SJCRH30 (cell line): Measurements from ENCODE around the gene TUBA1A. TPM values are rescaled to one million over a fixed set of nuclear protein-coding genes. Genes with fewer than 3 reads are reported as not detected.
A peak's percentile ranks its signal among the peaks of the same experiment; 100 is the strongest.

Source experiments
- DNase-seq, 2 experiments: peaks; one replicate each; pipeline ENCODE4 v3.0.0-alpha.2; 2015 to 2020
- H3K27ac ChIP-seq: fragments of 250-450 bp; sonication (Bioruptor Pico); 2 replicates; pipeline ENCODE4 v1.5.1; 2020; ENCODE audit warnings: mild to moderate bottlenecking, moderate library complexity
- H3K27me3 ChIP-seq: fragments of 250-450 bp; sonication (Bioruptor Pico); 2 replicates; pipeline ENCODE4 v1.5.1; 2020; ENCODE audit warnings: mild to moderate bottlenecking, moderate library complexity
- H3K36me3 ChIP-seq: fragments of 250-450 bp; sonication (Bioruptor Pico); 2 replicates; pipeline ENCODE4 v1.5.1; 2020; ENCODE audit warnings: mild to moderate bottlenecking, moderate library complexity
- H3K4me1 ChIP-seq: fragments of 250-450 bp; sonication (Bioruptor Pico); 2 replicates; pipeline ENCODE4 v1.5.1; 2020; ENCODE audit warnings: mild to moderate bottlenecking, moderate library complexity
- H3K4me3 ChIP-seq: fragments of 250-450 bp; sonication (Bioruptor Pico); 2 replicates; pipeline ENCODE4 v1.5.1; 2020; ENCODE audit warnings: mild to moderate bottlenecking, moderate library complexity
- H3K9me3 ChIP-seq: fragments of 250-450 bp; sonication (Bioruptor Pico); replicated peaks from 2 replicates; pipeline ENCODE4 v1.5.1; 2020; ENCODE audit warnings: mild to moderate bottlenecking, moderate library complexity
- total RNA-seq: library from RNA; depleted of rRNA; stranded (reverse); fragments of >200 nt; shearing (Covaris generic); gene quantifications from 2 replicates; pipeline ENCODE4 v1.2.3, GENCODE V29; 2014; rRNA removed

TUBA1A gene
- 481 and 482 TPM in 2 replicates for total RNA-seq

- H3K9me3 ChIP-seq: no peaks in the 10 kb centered on the region
- no peaks in the 10 kb centered on the region for H3K27me3 ChIP-seq
- peak; percentile 99 to 100 for DNase-seq
- H3K4me3 ChIP-seq: peak within 1 kb of the TSS; percentile 71
- H3K36me3 ChIP-seq: peaks cover 5% of the 10 kb centered on the region
- peaks cover 23% of the 10 kb centered on the region for H3K4me1 ChIP-seq
- H3K27ac ChIP-seq: peak within 1 kb of the TSS; percentile 65
Measured at GRCh38 chr12:49188916-49189367, at the start of gene TUBA1A. TUBA1A (minus strand) TSS chr12:49189080; CDS start chr12:49188979, 101 bp downstream.

GRCh38 chr12:49236423-49236822, 47.5 kb upstream of the TUBA1A start:
- no peak overlapping the region for H3K27ac ChIP-seq
- peaks cover 20% of the 10 kb centered on the region for H3K4me1 ChIP-seq
- DNase-seq: no peak
- H3K36me3 ChIP-seq: no peaks in the 10 kb centered on the region
- H3K4me3 ChIP-seq: no peak overlapping the region
- H3K9me3 ChIP-seq: no peaks in the 10 kb centered on the region
- H3K27me3 ChIP-seq: no peaks in the 10 kb centered on the region

- no peaks in the 10 kb centered on the region for H3K9me3 ChIP-seq
- H3K4me3 ChIP-seq: peak overlapping the region; percentile 62
- H3K27ac ChIP-seq: peak overlapping the region; percentile 70; the same call in 1 of the 2 replicates
- no peaks in the 10 kb centered on the region for H3K36me3 ChIP-seq
- H3K27me3 ChIP-seq: no peaks in the 10 kb centered on the region
- no peak for DNase-seq
- peaks cover 20% of the 10 kb centered on the region for H3K4me1 ChIP-seq
Measured at GRCh38 chr12:49233842-49234526, 45.1 kb upstream of the TUBA1A start.

- Histone ChIP-seq H3K4me1 (peaks cover 22% of the 10 kb centered on the region), H3K9me3 (no peaks in the 10 kb centered on the region), H3K4me3 (peak overlapping the region; percentile 51), H3K27ac (peak overlapping the region; percentile 86), H3K27me3 (0 out of 2 replicates have a peak, but pooled peaks cover under 1% of the 10 kb centered on the region), H3K36me3 (no peaks in the 10 kb centered on the region)
- DNase-seq: peak; percentile 88 to 91
Measured at GRCh38 chr12:49232940-49233841, 44.3 kb upstream of the TUBA1A start.

GRCh38 chr12:49231878-49232655, 43.2 kb upstream of the TUBA1A start:
- Histone ChIP-seq H3K36me3 (no peaks in the 10 kb centered on the region), H3K27me3 (0 out of 2 replicates have a peak, but pooled peaks cover 2% of the 10 kb centered on the region), H3K27ac (peak overlapping the region; percentile 86), H3K4me1 (peaks cover 22% of the 10 kb centered on the region), H3K9me3 (no peaks in the 10 kb centered on the region), H3K4me3 (peak overlapping the region; percentile 51)
- DNase-seq: peak; percentile 76 to 79

- Histone ChIP-seq H3K4me1 (peaks cover 22% of the 10 kb centered on the region), H3K27ac (no peak overlapping the region), H3K36me3 (no peaks in the 10 kb centered on the region), H3K27me3 (0 out of 2 replicates have a peak, but pooled peaks cover 2% of the 10 kb centered on the region), H3K9me3 (no peaks in the 10 kb centered on the region), H3K4me3 (no peak overlapping the region)
- DNase-seq: no peak
Measured at GRCh38 chr12:49230805-49231194, 41.9 kb upstream of the TUBA1A start.

- DNase-seq: no peak
- Histone ChIP-seq H3K4me1 (peaks cover 22% of the 10 kb centered on the region), H3K27me3 (0 out of 2 replicates have a peak, but pooled peaks cover 2% of the 10 kb centered on the region), H3K36me3 (no peaks in the 10 kb centered on the region), H3K9me3 (no peaks in the 10 kb centered on the region), H3K4me3 (no peak overlapping the region), H3K27ac (no peak overlapping the region)
Measured at GRCh38 chr12:49230176-49230804, 41.4 kb upstream of the TUBA1A start.

DNA sequence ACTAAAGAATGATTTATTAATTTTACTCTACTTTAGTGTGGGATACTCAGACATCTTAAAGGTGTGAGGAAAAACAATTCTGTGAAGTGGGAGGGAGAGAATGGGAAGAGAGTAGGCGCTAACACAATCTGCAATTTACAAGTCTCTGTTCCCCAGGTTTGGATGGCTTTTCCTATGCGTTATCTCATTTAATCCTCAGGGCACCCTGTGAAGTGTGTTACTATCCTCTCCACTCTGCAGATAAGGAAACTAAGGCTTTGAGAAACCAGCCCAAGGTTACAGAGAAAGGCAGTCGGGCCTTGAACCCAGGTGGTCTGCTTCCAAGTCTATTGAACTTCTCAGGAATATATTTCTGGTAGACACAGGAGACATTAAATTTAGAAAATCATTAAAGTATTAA, 39.8 kb upstream of the TUBA1A start:
- no peaks in the 10 kb centered on the region for H3K9me3 ChIP-seq
- H3K27me3 ChIP-seq: 0 out of 2 replicates have a peak, but pooled peaks cover 2% of the 10 kb centered on the region
- peaks cover 21% of the 10 kb centered on the region for H3K4me1 ChIP-seq
- H3K36me3 ChIP-seq: no peaks in the 10 kb centered on the region
- no peak overlapping the region for H3K27ac ChIP-seq
- no peak overlapping the region for H3K4me3 ChIP-seq
- no peak for DNase-seq

- H3K27me3 ChIP-seq: 0 out of 2 replicates have a peak, but pooled peaks cover 2% of the 10 kb centered on the region
- no peak overlapping the region for H3K27ac ChIP-seq
- no peak for DNase-seq
- H3K4me1 ChIP-seq: peaks cover 19% of the 10 kb centered on the region
- H3K9me3 ChIP-seq: no peaks in the 10 kb centered on the region
- H3K4me3 ChIP-seq: no peak overlapping the region
- no peaks in the 10 kb centered on the region for H3K36me3 ChIP-seq
Measured at GRCh38 chr12:49227713-49228112, 38.8 kb upstream of the TUBA1A start.

DNA sequence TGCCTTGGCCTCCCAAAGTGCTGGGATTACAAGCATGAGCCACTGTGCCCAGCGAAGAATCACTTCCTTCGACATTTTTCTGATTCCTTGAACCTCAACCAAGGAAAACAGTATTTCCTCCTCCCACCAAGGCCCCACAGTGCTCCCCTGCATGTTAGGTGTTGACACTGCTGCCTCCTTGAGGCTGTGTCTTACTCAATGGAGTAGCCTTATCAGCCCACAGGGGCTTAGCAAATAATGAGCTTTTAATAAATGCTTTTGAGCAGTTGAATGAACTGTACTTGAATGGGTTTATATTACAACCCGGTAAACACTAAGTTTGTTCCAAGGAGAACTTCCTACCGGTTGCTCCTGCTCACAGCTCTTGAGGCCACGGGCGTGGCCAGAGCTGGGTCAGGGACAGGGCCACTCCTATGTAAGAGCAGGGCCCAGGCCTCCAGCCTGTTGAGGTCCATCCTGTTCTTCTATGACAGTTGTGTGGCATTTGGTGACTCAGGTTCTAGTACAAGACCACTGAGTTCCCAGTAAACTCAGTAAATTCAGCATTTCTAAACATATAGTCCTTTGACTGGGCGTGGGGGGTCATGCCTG, 36.8 kb upstream of the TUBA1A start:
- no peak overlapping the region for H3K4me3 ChIP-seq
- no peaks in the 10 kb centered on the region for H3K9me3 ChIP-seq
- DNase-seq: no peak
- H3K27me3 ChIP-seq: 0 out of 2 replicates have a peak, but pooled peaks cover 2% of the 10 kb centered on the region
- no peak overlapping the region for H3K27ac ChIP-seq
- no peaks in the 10 kb centered on the region for H3K36me3 ChIP-seq
- H3K4me1 ChIP-seq: peaks cover 15% of the 10 kb centered on the region

- no peak for DNase-seq
- H3K27ac ChIP-seq: peak overlapping the region; percentile 81
Measured at GRCh38 chr12:49223590-49224369, 34.9 kb upstream of the TUBA1A start.

GRCh38 chr12:49223122-49223521, 34.2 kb upstream of the TUBA1A start:
- Histone ChIP-seq H3K4me3 (no peak overlapping the region; the same call in 1 of the 2 replicates), H3K27ac (peak overlapping the region; percentile 81), H3K4me1 (peaks cover 13% of the 10 kb centered on the region), H3K9me3 (no peaks in the 10 kb centered on the region), H3K36me3 (no peaks in the 10 kb centered on the region), H3K27me3 (0 out of 2 replicates have a peak, but pooled peaks cover 1% of the 10 kb centered on the region)
- no peak for DNase-seq

More at GRCh38 chr12:49223590-49224369, 34.9 kb upstream of the TUBA1A start:
- H3K36me3 ChIP-seq: no peaks in the 10 kb centered on the region
- peaks cover 15% of the 10 kb centered on the region for H3K4me1 ChIP-seq
- H3K9me3 ChIP-seq: no peaks in the 10 kb centered on the region
- 0 out of 2 replicates have a peak, but pooled peaks cover 2% of the 10 kb centered on the region for H3K27me3 ChIP-seq
- no peak overlapping the region for H3K4me3 ChIP-seq

DNA sequence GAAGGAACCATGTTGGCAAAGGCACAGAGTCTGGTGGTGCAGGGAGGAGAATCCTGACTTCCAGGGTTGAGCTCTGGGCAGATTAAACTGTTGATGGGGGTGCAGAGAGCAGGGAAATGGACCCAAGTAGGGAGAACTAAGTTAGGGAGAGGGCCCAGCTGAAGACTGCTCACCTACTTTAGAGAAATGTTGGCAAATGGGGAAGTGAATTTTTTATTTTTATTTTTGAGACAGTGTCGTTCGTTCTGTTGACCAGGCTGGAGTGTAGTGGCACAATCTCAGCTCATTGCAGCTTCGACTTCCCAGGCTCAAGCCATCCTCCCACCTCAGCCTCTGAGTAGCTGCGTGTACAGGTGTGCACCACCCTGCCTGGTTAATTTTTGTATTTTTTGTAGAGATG, 32.1 kb upstream of the TUBA1A start:
- Histone ChIP-seq H3K27ac (no peak overlapping the region), H3K9me3 (no peaks in the 10 kb centered on the region), H3K27me3 (no peaks in the 10 kb centered on the region), H3K4me3 (no peak overlapping the region), H3K36me3 (no peaks in the 10 kb centered on the region), H3K4me1 (peaks cover 15% of the 10 kb centered on the region)
- no peak for DNase-seq
